BLaER1 treated with 17β-estradiol and CSF1 and Interleukin-3, amounts not matched to agents 10 nM and 100 nM (cell line): ENCODE measurements around the gene MDM1.

Source experiments
- H3K27ac ChIP-seq, 11 experiments: shearing (Covaris generic); formaldehyde crosslinking; 2 replicates each; pipeline ENCODE4 v1.8.1; 2022
- H3K27me3 ChIP-seq, 11 experiments: shearing (Covaris generic); formaldehyde crosslinking; 2 replicates each; pipeline ENCODE4 v1.8.1; 2022
- H3K36me3 ChIP-seq, 11 experiments: shearing (Covaris generic); formaldehyde crosslinking; 2 replicates each; pipeline ENCODE4 v1.8.1; 2022
- H3K4me1 ChIP-seq, 10 experiments: shearing (Covaris generic); formaldehyde crosslinking; 2 replicates each; pipeline ENCODE4 v1.8.1; 2022
- H3K4me2 ChIP-seq, 11 experiments: shearing (Covaris generic); formaldehyde crosslinking; 2 replicates each; pipeline ENCODE4 v1.8.1; 2022
- H3K4me3 ChIP-seq, 10 experiments: shearing (Covaris generic); formaldehyde crosslinking; 2 replicates each; pipeline ENCODE4 v1.8.1; 2022
- H3K9ac ChIP-seq, 11 experiments: shearing (Covaris generic); formaldehyde crosslinking; 2 replicates each; pipeline ENCODE4 v1.8.1; 2022
- H3K9me3 ChIP-seq, 11 experiments: shearing (Covaris generic); formaldehyde crosslinking; replicated peaks in 1 of 11; 2 replicates each; pipeline ENCODE4 v1.8.1; 2022
- H4K20me1 ChIP-seq, 11 experiments: shearing (Covaris generic); formaldehyde crosslinking; 2 replicates each; pipeline ENCODE4 v1.8.1; 2022
- Cebpa-rat ChIP-seq, 11 experiments: shearing (Covaris generic); IDR thresholded peaks; 2 replicates each; pipeline ENCODE4 v1.8.1; 2022

MDM1 gene

DNA sequence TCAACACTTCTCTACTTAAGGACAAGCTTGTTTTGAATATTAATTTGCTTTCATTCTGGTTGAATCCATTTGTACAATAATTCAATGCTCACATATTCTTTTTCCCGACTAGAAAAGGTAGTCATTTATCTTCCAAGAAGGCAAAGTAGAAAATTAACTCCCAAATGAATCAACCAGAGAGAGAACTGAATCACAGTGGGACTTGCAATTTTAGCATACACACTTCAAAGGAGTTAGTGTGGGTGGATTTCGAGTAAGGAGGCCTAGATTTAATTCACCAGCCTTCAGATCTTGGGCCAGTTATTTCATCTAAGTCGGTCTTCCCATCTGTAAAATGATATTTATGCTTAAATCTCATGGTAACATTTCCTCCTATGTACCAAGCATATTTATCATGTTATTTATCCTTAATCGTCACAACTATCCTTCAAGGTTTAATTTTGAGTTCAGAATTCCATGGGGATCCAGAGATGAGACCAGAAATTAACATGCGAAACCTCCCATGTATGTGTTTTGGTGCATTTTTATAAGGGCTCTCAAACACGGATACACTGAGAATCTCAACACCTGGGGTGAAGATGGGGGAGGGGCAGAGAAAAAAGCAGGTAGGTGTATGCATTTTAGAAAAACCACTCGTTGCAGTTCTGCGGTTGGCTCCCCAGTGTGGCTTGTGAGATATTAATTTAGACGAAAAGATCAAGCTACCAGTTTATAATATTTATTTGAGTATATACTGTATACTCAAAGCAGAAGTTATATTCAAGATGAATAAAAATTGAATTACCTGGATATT is 39.8 kb downstream of the MDM1 start:
- Histone ChIP-seq H3K9me3 (no peaks in the 10 kb centered on the region; a peak in 1 of 22 replicates), H3K4me3 (no peak overlapping the region), H3K4me2 (no peak overlapping the region), H3K27ac (no peak overlapping the region), H3K27me3 (no peaks in the 10 kb centered on the region), H3K36me3 (peaks cover 0 to 38% (median 9%) of the 10 kb centered on the region in 11 experiments; a peak in 13 of 22 replicates), H3K4me1 (no peaks in the 10 kb centered on the region), H3K9ac (no peak overlapping the region), H4K20me1 (no peaks in the 10 kb centered on the region)
- no peak for TF ChIP-seq Cebpa-rat (IDR thresholded peaks at IDR 0.05)

DNA sequence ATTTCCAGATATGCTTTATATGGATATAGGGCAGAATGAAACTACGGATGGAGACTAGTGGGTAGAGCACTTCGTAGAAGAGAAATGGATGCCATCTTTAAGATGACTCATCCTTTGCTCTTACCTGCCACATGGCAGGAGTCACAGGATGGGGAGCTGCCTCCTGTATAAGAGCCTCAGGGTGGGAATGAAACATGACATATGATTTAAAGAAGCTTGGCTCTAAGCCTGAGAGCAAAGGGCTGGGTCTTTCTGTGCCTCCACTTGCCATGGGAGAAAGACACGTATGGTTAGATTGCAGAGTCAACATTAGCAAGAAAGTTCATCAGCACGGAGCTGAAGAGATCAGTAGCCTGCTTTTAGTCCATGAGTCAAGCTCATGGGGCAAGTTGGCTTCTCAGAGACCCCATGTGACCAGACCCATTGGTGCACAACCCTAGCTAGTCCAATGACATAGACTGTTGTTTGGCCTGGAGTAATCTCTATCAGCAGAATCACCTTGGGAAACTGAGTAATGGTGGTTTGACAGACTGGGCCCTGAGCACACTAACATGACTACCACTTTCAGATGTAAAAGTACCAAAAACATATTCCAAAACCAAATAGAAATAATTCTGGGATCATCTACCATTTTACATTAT is 40.6 kb downstream of the MDM1 start:
- H3K4me3 ChIP-seq = no peak overlapping the region
- H3K27ac ChIP-seq = no peak overlapping the region
- no peak overlapping the region for H3K9ac ChIP-seq
- peaks cover 0 to 31% (median 8%) of the 10 kb centered on the region in 11 experiments; a peak in 11 of 22 replicates for H3K36me3 ChIP-seq
- no peaks in the 10 kb centered on the region; a peak in 1 of 22 replicates for H3K9me3 ChIP-seq
- H3K27me3 ChIP-seq = no peaks in the 10 kb centered on the region
- 0 out of 20 replicates have a peak, but pooled peaks cover 0 to 4% (median 0%) of the 10 kb centered on the region in 10 experiments for H3K4me1 ChIP-seq
- H4K20me1 ChIP-seq = no peaks in the 10 kb centered on the region
- no peak overlapping the region for H3K4me2 ChIP-seq
- no peak for TF ChIP-seq Cebpa-rat (IDR thresholded peaks at IDR 0.05)

DNA sequence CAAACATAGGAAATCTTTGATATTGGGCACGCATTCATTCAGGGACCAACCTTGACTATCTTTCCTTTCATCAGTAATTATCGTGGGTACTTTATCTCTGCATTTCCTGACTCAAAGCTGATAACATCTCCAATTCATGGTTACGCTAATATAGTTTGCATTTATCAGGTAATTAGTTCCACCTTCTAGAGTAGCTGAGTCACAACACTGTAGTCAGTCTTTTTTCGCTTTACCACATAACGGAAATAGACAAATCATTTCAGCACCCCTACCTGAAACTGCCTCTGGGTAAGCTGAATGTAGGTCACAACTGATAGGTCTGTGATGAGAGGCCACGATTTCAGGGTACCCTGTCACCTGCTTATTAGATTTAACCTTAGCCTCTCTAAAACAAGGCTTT is 42.0 kb downstream of the MDM1 start:
- H4K20me1 ChIP-seq = no peaks in the 10 kb centered on the region
- no peak overlapping the region for H3K4me2 ChIP-seq
- no peak overlapping the region for H3K4me3 ChIP-seq
- H3K27ac ChIP-seq = no peak overlapping the region
- no peak for TF ChIP-seq Cebpa-rat (IDR thresholded peaks at IDR 0.05)
- peaks cover 0 to 23% (median 2%) of the 10 kb centered on the region in 11 experiments; a peak in 6 of 22 replicates for H3K36me3 ChIP-seq
- H3K27me3 ChIP-seq = no peaks in the 10 kb centered on the region
- H3K4me1 ChIP-seq = 0 out of 20 replicates have a peak, but pooled peaks cover 0 to 4% (median 0%) of the 10 kb centered on the region in 10 experiments
- H3K9me3 ChIP-seq = no peaks in the 10 kb centered on the region; a peak in 1 of 22 replicates
- no peak overlapping the region for H3K9ac ChIP-seq

DNA sequence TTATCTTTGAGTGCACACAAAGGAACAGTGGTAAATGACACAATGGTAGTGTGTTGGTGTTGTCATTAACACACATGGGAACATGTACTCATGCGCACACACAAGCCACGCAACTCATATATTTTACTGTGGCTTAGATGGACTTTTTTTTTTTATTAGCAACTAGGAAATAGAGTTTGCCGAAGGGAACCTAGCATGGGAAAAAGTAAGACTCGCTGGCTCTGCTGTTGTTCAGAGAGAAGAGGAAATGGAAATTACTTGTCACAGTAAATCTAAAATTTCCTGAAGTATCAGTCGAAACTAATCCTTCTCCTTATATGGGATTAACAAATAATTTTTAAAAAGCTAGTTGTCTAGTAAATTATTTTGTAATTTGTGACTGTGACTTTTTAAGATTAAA is 45.1 kb downstream of the MDM1 start:
- 0 out of 20 replicates have a peak, but pooled peaks cover 0 to 4% (median 0%) of the 10 kb centered on the region in 10 experiments for H3K4me1 ChIP-seq
- TF ChIP-seq Cebpa-rat (IDR thresholded peaks at IDR 0.05) = no peak
- no peaks in the 10 kb centered on the region for H3K27me3 ChIP-seq
- no peaks in the 10 kb centered on the region; a peak in 1 of 22 replicates for H3K9me3 ChIP-seq
- H3K9ac ChIP-seq = no peak overlapping the region
- H3K4me3 ChIP-seq = no peak overlapping the region
- 0 out of 22 replicates have a peak, but pooled peaks cover 0 to under 1% (median 0%) of the 10 kb centered on the region in 11 experiments for H3K36me3 ChIP-seq
- H4K20me1 ChIP-seq = no peaks in the 10 kb centered on the region
- no peak overlapping the region for H3K27ac ChIP-seq
- H3K4me2 ChIP-seq = no peak overlapping the region

DNA sequence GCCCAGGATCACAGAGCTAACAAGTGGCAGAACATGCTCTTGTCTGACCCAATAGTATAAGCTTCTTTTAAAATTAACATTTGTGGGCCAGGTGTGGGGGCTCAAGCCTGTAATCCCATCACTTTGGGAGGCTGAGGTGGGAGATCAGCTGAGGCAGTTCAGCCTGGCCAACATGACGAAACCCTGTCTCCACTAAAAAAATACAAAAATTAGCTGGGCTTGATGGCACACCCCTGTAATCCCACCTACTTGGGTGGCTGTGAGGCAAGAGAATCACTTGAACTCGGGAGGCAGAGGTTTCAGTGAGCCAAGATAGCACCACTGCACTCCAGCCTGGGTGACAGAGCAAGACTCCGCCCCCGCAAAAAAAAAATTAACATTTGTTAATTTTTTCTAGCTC is 45.8 kb downstream of the MDM1 start:
- H3K4me3 ChIP-seq = no peak overlapping the region
- H3K9ac ChIP-seq = no peak overlapping the region
- no peaks in the 10 kb centered on the region for H4K20me1 ChIP-seq
- no peak overlapping the region for H3K4me2 ChIP-seq
- H3K4me1 ChIP-seq = 0 out of 20 replicates have a peak, but pooled peaks cover 0 to 4% (median 0%) of the 10 kb centered on the region in 10 experiments
- no peaks in the 10 kb centered on the region for H3K36me3 ChIP-seq
- no peak overlapping the region for H3K27ac ChIP-seq
- no peak for TF ChIP-seq Cebpa-rat (IDR thresholded peaks at IDR 0.05)
- no peaks in the 10 kb centered on the region for H3K27me3 ChIP-seq
- no peaks in the 10 kb centered on the region; a peak in 1 of 22 replicates for H3K9me3 ChIP-seq

DNA sequence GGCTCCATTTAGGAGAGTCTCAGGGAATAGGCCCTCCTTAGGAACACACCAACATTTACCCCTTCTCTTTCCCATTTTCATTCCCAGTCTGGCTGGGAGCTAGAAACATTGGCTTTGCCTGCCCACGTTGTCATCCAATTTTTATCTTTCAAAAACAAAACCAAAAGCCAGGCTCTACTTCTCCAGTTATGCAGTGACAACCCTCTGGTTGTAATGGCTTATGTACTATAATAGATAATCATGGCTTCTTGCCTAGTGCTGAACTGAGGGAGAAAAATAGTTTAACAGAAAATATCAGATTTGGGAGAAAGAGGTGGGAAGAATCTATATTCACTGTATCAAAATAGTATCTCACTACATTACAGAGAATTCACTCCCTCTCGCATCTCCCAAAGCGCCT is 46.6 kb downstream of the MDM1 start:
- Histone ChIP-seq H3K4me1 (0 out of 20 replicates have a peak, but pooled peaks cover 0 to 4% (median 0%) of the 10 kb centered on the region in 10 experiments), H4K20me1 (no peaks in the 10 kb centered on the region), H3K9ac (no peak overlapping the region), H3K9me3 (no peaks in the 10 kb centered on the region; a peak in 1 of 22 replicates), H3K36me3 (no peaks in the 10 kb centered on the region), H3K4me3 (no peak overlapping the region), H3K27me3 (no peaks in the 10 kb centered on the region), H3K27ac (no peak overlapping the region), H3K4me2 (no peak overlapping the region)
- no peak for TF ChIP-seq Cebpa-rat (IDR thresholded peaks at IDR 0.05)

DNA sequence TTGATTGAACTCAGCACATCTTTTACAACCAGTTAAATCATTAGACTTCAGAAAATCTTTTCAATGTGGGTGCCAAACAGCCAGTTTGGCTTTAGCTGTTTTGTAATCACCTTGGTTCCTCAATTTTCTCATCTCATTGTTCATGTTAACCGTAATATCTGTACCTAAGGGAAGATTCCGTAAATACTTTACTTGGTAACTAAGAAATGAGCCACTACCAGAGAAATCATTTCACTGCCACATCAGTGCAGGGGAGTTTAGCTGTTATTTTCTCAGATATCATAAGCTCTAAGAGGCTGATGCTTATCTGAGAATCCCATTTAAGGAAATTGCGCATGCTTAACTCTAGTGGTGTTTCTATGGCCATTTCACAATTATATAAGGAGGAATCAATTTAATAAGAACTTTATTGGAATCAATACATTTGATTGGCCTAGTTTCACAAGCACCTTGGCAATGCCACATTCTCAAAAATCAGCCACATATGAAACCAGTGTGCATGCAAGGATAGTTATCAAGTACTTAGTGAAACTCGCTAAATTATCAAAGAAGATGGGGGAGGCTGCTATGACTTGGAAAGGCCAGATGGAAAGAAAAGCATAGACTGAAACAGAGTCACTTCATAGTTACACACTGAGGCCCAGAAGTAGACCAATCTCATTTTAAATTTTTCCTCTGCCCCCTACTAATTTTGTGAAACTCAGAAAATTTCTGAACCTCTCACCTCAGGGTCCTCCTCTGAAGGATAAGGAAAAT is 50.7 kb downstream of the MDM1 start:
- Histone ChIP-seq H3K36me3 (no peaks in the 10 kb centered on the region), H3K9ac (no peak overlapping the region), H3K9me3 (no peaks in the 10 kb centered on the region), H3K27me3 (no peaks in the 10 kb centered on the region), H3K4me3 (no peak overlapping the region), H3K4me2 (no peak overlapping the region), H3K4me1 (no peaks in the 10 kb centered on the region), H4K20me1 (no peaks in the 10 kb centered on the region), H3K27ac (no peak overlapping the region)
- no peak for TF ChIP-seq Cebpa-rat (IDR thresholded peaks at IDR 0.05)

DNA sequence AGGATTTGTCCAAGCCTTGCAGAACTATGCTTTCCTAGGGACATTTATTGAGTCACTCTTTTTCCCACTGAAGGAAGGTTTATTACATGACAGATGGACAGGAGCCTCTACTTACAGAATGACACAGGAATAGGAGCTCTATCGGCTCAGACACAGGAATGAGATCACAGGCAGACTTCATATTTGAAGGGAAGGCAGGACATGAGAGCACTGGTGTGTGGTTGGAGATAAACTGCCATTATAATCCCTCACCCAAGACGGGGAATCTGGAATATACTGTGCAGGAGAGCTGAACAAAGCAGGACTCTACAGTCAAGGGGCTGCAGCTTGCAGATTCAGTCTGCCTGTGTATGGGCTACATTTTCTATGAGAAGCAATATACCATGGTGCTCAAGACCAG is 51.9 kb downstream of the MDM1 start:
- no peak for TF ChIP-seq Cebpa-rat (IDR thresholded peaks at IDR 0.05)
- H3K4me3 ChIP-seq = no peak overlapping the region
- no peaks in the 10 kb centered on the region for H3K9me3 ChIP-seq
- H4K20me1 ChIP-seq = no peaks in the 10 kb centered on the region
- no peaks in the 10 kb centered on the region for H3K27me3 ChIP-seq
- no peak overlapping the region for H3K27ac ChIP-seq
- H3K9ac ChIP-seq = no peak overlapping the region
- no peaks in the 10 kb centered on the region for H3K4me1 ChIP-seq
- H3K4me2 ChIP-seq = no peak overlapping the region
- no peaks in the 10 kb centered on the region for H3K36me3 ChIP-seq
